HepG2 (cell line): Measurements from ENCODE around the gene GSK3B. TPM values are rescaled to one million over a fixed set of nuclear protein-coding genes. Genes with fewer than 3 reads are reported as not detected.

Experiments
- ATAC-seq: fragments of 200-7000 bp; cut with Tn5 transposase; 3 replicates; pipeline ENCODE4 v1.9.1; 2020; ENCODE audit warnings: mild to moderate bottlenecking, moderate library complexity
- BruUV-seq: library from RNA; stranded (reverse); fragments of 400-500 nt; replicated peaks from 2 replicates; lab custom pipeline; 2021; lab: Mats Ljungman, UMichigan
- CTCF ChIA-PET: fragments of 300-600 bp; formaldehyde crosslinking; extraction: SDS; loops from one replicate; lab custom pipeline; 2021; ENCODE audit warnings: low total read pairs, inconsistent platforms, low intra/inter-chr PET ratio; lab: Yijun Ruan, JAX
- POLR2A ChIA-PET: fragments of 350-600 bp; sonication (Branson Sonifier 250); formaldehyde crosslinking; loops from one replicate; lab custom pipeline; 2020; ENCODE audit warnings: antibody characterized with exemption, inconsistent platforms; lab: Yijun Ruan, JAX
- DNase-seq: peaks from one replicate; pipeline ENCODE4 v3.0.0-alpha.2; 2015; ENCODE audit warnings: low spot score
- FAIRE-seq: peaks from 3 replicates; lab custom pipeline; 2011; peaks lifted over from hg19 to GRCh38; lab: Jason Lieb, UNC
- H2AFZ ChIP-seq: one replicate; pipeline ENCODE4 v1.6.1; 2011; ENCODE audit warnings: low read length, inconsistent platforms
- H3K27ac ChIP-seq: fragments of 300-600 bp; 3 replicates; pipeline ENCODE4 v1.8.0; 2011; ENCODE audit warnings: mixed run types, mild to moderate bottlenecking, mixed read lengths, low read length, inconsistent platforms; ENCODE audit not compliant: insufficient read depth; ENCODE audit errors: extremely low read length
- H3K27me3 ChIP-seq, 2 experiments: fragments of 200-600 bp in 1 of 2; 2 replicates in 1 of 2; 3 replicates in 1 of 2; pipeline versions ENCODE4 v1.6.0 to v1.8.0; 2011; ENCODE audit warnings: low read length in 2 of 2, mild to moderate bottlenecking in 2 of 2, moderate library complexity in 2 of 2, inconsistent platforms in 1 of 2; ENCODE audit not compliant: insufficient read depth in 2 of 2, control insufficient read depth in 1 of 2
- H3K36me3 ChIP-seq, 2 experiments: fragments of 200-600 bp in 1 of 2; replicated peaks in 1 of 2; 2 replicates in 1 of 2; 3 replicates in 1 of 2; pipeline versions ENCODE4 v1.5.1 to v1.8.0; 2011; ENCODE audit warnings: low read length in 2 of 2, inconsistent platforms in 1 of 2; ENCODE audit not compliant: insufficient read depth in 2 of 2, control insufficient read depth in 1 of 2
- H3K4me1 ChIP-seq: 2 replicates; pipeline ENCODE4 v1.5.1; 2012; ENCODE audit warnings: low read length, inconsistent platforms; ENCODE audit not compliant: insufficient read depth
- H3K4me2 ChIP-seq: 2 replicates; pipeline ENCODE4 v1.6.0; 2011; ENCODE audit warnings: low read depth, low read length, inconsistent platforms
- H3K4me3 ChIP-seq, 3 experiments: fragments of 200-600 bp in 1 of 3; sonication (generic), shearing (Covaris generic) in 1 of 3; replicated peaks in 1 of 3; 2 replicates each; pipeline ENCODE4 v1.5.1; 2011 to 2016; ENCODE audit warnings: low read length in 3 of 3, inconsistent platforms in 2 of 3, low read depth in 2 of 3, mild to moderate bottlenecking in 2 of 3, control low read depth in 1 of 3, mixed read lengths in 1 of 3; ENCODE audit not compliant: insufficient read depth in 1 of 3
- H3K79me2 ChIP-seq: one replicate; pipeline ENCODE4 v1.6.1; 2011; ENCODE audit warnings: low read length, inconsistent platforms; ENCODE audit not compliant: insufficient read depth
- H3K9ac ChIP-seq: 2 replicates; pipeline ENCODE4 v1.6.0; 2011; ENCODE audit warnings: mild to moderate bottlenecking, low read depth, low read length, inconsistent platforms; ENCODE audit not compliant: insufficient read depth
- H3K9me3 ChIP-seq: 2 replicates; pipeline ENCODE4 v1.5.1; 2012; ENCODE audit warnings: mild to moderate bottlenecking, low read length
- H4K20me1 ChIP-seq: 2 replicates; pipeline ENCODE4 v1.6.0; 2011; ENCODE audit warnings: inconsistent platforms, mild to moderate bottlenecking, low read length, moderate library complexity; ENCODE audit not compliant: insufficient read depth
- CBX2 ChIP-seq, 2 experiments: fragments of 200-600 bp in 1 of 2; sonication (generic); formaldehyde crosslinking in 1 of 2; IDR thresholded peaks; 2 replicates each; pipeline versions ENCODE4 v1.7.0 to v1.8.1; 2018 to 2022; ENCODE audit warnings: low read depth in 2 of 2, low read length in 1 of 2, mild to moderate bottlenecking in 1 of 2, missing genetic modification reagents in 1 of 2
- CTCF ChIP-seq: sonication (generic); formaldehyde crosslinking; IDR thresholded peaks from 2 replicates; pipeline ENCODE4 v1.5.0; 2020; ENCODE audit warnings: mild to moderate bottlenecking, missing genetic modification reagents, moderate library complexity
- EED ChIP-seq: sonication (generic); formaldehyde crosslinking; IDR thresholded peaks from 2 replicates; pipeline ENCODE4 v1.5.0; 2020; ENCODE audit warnings: mild to moderate bottlenecking, missing genetic modification reagents
- MAF1 ChIP-seq: sonication (generic); formaldehyde crosslinking; IDR thresholded peaks from 2 replicates; pipeline ENCODE4 v1.5.0; 2020; ENCODE audit warnings: missing genetic modification reagents, borderline replicate concordance
- RNF2 ChIP-seq: fragments of 450-650 bp; conservative IDR thresholded peaks from 2 replicates; pipeline ENCODE4 v1.6.1; 2016; ENCODE audit warnings: low read depth
- TARDBP ChIP-seq: sonication (generic); formaldehyde crosslinking; IDR thresholded peaks from 2 replicates; pipeline ENCODE4 v1.8.0; 2022; ENCODE audit warnings: mild to moderate bottlenecking, missing genetic modification reagents
- TOE1 ChIP-seq: sonication (generic); formaldehyde crosslinking; IDR thresholded peaks from 2 replicates; pipeline ENCODE4 v1.4.0; 2020; ENCODE audit warnings: mild to moderate bottlenecking, missing genetic modification reagents
- ZFP91 ChIP-seq: sonication (generic); formaldehyde crosslinking; IDR thresholded peaks from 2 replicates; pipeline ENCODE4 v1.9.0; 2022; ENCODE audit warnings: missing genetic modification reagents, mild to moderate bottlenecking, borderline replicate concordance
- ZMYM4 ChIP-seq: sonication (generic); formaldehyde crosslinking; IDR thresholded peaks from 2 replicates; pipeline ENCODE4 v1.8.1; 2023; ENCODE audit warnings: mild to moderate bottlenecking, missing genetic modification reagents
- ZNF280D ChIP-seq: sonication (generic); formaldehyde crosslinking; IDR thresholded peaks from 2 replicates; pipeline ENCODE4 v1.5.1; 2020; ENCODE audit warnings: mild to moderate bottlenecking, missing genetic modification reagents
- ZNF414 ChIP-seq: sonication (generic); formaldehyde crosslinking; IDR thresholded peaks from 2 replicates; pipeline ENCODE4 v1.5.0; 2020; ENCODE audit warnings: missing genetic modification reagents
- ZNF7 ChIP-seq: IDR thresholded peaks from 2 replicates; pipeline ENCODE4 v1.6.1; 2016; ENCODE audit warnings: missing biosample characterization, missing genetic modification reagents
- ZNF775 ChIP-seq: sonication (generic); formaldehyde crosslinking; IDR thresholded peaks from 2 replicates; pipeline ENCODE4 v1.4.0; 2020; ENCODE audit warnings: missing genetic modification reagents, mild to moderate bottlenecking, moderate library complexity, borderline replicate concordance
- ZSCAN9 ChIP-seq: IDR thresholded peaks from 2 replicates; pipeline ENCODE4 v1.6.1; 2016; ENCODE audit warnings: borderline replicate concordance
- WGBS: methylation state at CpG from one replicate; pipeline ENCODE4 v1.1.6; 2017; ENCODE audit warnings: low lambda C conversion rate; 5-methylcytosine and 5-hydroxymethylcytosine counted together
- in situ Hi-C: cut with HindIII; loops from 2 replicates; pipeline ENCODE4 v1.10.0; 2017; ENCODE audit warnings: low pct_unique_long_range_greater_than_20kb; ENCODE audit not compliant: extremely low pct_ligation_motif_present
- intact Hi-C: fragments of 100-400 bp; cut with micrococcal nuclease; formaldehyde crosslinking; loops from one replicate; pipeline ENCODE4 v1.10.0; 2022; ENCODE audit not compliant: unreplicated experiment
- polyA plus RNA-seq, 8 experiments: library from polyadenylated mRNA; depleted of rRNA in 3 of 8; stranded (reverse) in 7 of 8; unstranded in 1 of 8; fragments of >200 nt; fragmentation: Illumina TruSeq in 4 of 8; extraction: Trizol in 4 of 8; gene quantifications; 2 replicates each; pipeline versions ENCODE4 v1.2.1 to v1.2.3, GENCODE V29; 2011 to 2016; ENCODE audit warnings: low read depth in 4 of 8, missing spikeins in 1 of 8, mixed read lengths in 1 of 8; ENCODE audit not compliant: insufficient read depth in 1 of 8
- total RNA-seq, 5 experiments: library from RNA; depleted of rRNA; stranded (reverse); fragments of >200 nt; fragmentation: Illumina TruSeq; extraction: Trizol; gene quantifications; 2 replicates each; pipeline ENCODE4 v1.2.3, GENCODE V29; 2016; ENCODE audit warnings: low read depth in 1 of 5

GSK3B gene
- total and polyA plus RNA-seq, 2 of the 13 experiments (the other 11 are each of a cell fraction or from before 2014, with no cell fraction given) = 22.3 to 30.1 TPM

GRCh38 chr3:120048355-120049041 lies 45.7 kb downstream of the GSK3B start (continued):
- TF ChIP-seq ZNF280D (CRISPR knock-in tag) (no peak), ZNF775 (CRISPR knock-in tag) (no peak), ZFP91 (CRISPR knock-in tag) (no peak), CBX2 (IDR thresholded peaks at IDR 0.05; ENCODE audit: low read depth, low read length) (no peak), CBX2 (CRISPR knock-in tag; IDR thresholded peaks at IDR 0.05; ENCODE audit: low read depth) (no peak)

- BruUV-seq = no TSS peak
- DNase-seq (no peak), FAIRE-seq (no peak), ATAC-seq (no peak)
- in situ Hi-C loops = no loop called here
- H4K20me1 ChIP-seq = peaks cover 2% of the 10 kb centered on the region; the same call in 1 of the 2 replicates
- no peak overlapping the region for H3K27ac ChIP-seq
- no peaks in the 10 kb centered on the region for H3K4me1 ChIP-seq
- WGBS = 92% methylated on average over 1 of the region's 1 CpG
- no peak overlapping the region for H2AFZ ChIP-seq
- no peaks in the 10 kb centered on the region for H3K36me3 ChIP-seq
- TF ChIP-seq EED (CRISPR knock-in tag) = no peak
- no peak for TF ChIP-seq ZSCAN9
- TF ChIP-seq ZNF414 (CRISPR knock-in tag) = no peak
- no peak for TF ChIP-seq MAF1
- TF ChIP-seq RNF2 = no peak
- no peak for TF ChIP-seq TOE1 (CRISPR knock-in tag)
- no peak for TF ChIP-seq ZMYM4 (CRISPR knock-in tag)
- TF ChIP-seq CTCF (CRISPR knock-in tag) = no peak
- TF ChIP-seq ZNF7 (CRISPR knock-in tag) = no peak
- TF ChIP-seq TARDBP (CRISPR knock-in tag) = no peak
- H3K4me3 ChIP-seq = no peak overlapping the region
- peaks cover 6% of the 10 kb centered on the region for H3K9me3 ChIP-seq
- POLR2A ChIA-PET = no interaction called here
- intact Hi-C loops = no loop called here
- H3K79me2 ChIP-seq = peaks cover 98% of the 10 kb centered on the region
- CTCF ChIA-PET = no interaction called here
- no peak overlapping the region for H3K9ac ChIP-seq
- H3K4me2 ChIP-seq = no peak overlapping the region
- H3K27me3 ChIP-seq = no peaks in the 10 kb centered on the region
Observed at GRCh38 chr3:120047686-120048085, 46.6 kb downstream of the GSK3B start.
